ENCODE measurements around the gene ELF4.
A peak's percentile ranks its signal among the peaks of the same experiment; 100 is the strongest.

The ELF4 gene

DNA sequence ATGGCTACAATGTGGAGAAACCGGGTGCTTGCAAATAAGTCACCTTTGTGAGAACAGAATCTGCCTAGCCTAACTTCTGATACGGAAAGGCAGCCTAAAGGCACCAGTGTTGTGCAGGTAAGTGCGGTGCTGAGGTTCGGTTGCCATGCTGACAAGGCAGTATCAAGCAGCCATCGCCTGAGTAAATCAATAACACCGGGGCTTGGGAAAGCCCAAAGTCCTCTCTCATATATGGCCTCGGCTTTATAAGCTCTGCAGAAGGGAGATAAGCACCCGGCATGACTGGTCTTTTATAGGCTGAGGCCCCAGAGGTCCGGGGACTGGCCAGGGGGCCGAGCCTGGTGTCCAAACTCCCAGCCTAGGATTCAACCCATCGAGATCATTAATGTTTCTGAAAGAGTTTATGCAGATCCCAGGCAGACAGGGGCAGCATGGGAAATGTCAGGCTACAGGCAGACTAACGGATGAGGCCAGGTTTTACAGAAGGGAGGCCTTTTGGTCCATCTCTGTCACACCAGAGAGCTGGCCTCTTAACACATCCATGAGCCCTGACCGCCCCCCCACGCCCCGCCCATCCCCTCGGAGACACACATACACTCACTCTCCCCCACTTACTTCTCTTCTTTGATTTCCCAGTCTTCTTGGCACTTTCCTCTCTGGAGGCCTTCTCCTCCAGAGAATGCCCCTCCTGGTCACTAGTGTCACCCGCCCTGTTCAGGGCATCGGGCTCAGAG, 38.5 kb downstream of the ELF4 start:
- H3K4me1 ChIP-seq (ENCODE audit: insufficient read depth, poor library complexity, severe bottlenecking) = no peaks in the 10 kb centered on the region
- H3K9me3 ChIP-seq (ENCODE audit: severe bottlenecking) = no peaks in the 10 kb centered on the region

DNA sequence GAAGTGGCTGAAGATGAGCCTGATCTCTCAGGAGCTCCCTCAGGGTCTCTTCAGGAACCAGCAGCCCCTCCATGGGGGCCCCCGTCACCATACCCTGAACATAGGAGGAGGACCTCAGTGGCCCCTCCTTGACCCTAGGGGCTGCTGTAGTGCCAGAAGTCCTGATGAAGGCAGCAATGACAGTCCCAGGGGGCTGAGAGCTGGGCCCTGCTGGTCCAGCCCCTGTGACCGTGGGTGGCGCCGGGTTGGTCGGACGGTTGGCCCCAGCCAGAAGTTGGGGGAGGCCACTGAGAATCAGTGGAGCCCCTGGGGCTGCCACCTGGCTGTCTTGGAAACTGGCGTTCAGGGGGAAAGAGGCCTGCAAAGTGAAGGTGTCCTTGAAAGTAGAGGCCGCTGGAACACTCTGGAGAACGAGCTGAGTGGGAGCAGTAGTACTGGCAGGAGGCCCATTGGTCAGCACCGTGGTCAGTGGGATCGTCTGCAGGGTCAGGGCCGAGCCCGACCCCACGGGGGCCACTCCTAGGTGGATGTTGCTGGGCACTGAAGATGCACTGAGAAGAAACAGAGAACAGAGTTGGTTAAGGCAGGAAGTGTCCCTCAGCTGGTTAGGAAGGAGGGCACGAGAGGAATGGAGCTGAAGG, 43.2 kb downstream of the ELF4 start:
- ATAC-seq (ENCODE audit: low read depth) = no peak
- Histone ChIP-seq H3K9me3 (ENCODE audit: severe bottlenecking) (no peaks in the 10 kb centered on the region), H3K4me3 (ENCODE audit: severe bottlenecking) (no peak overlapping the region), H3K36me3 (ENCODE audit: low read depth) (peaks cover 7% of the 10 kb centered on the region; the same call in 1 of the 2 replicates), H3K4me1 (ENCODE audit: insufficient read depth, poor library complexity, severe bottlenecking) (no peaks in the 10 kb centered on the region), H3K27ac (ENCODE audit: poor library complexity, severe bottlenecking) (no peak overlapping the region), H3K27me3 (ENCODE audit: insufficient read depth, poor library complexity, severe bottlenecking) (no peaks in the 10 kb centered on the region)
- TF ChIP-seq, protein P1, sequence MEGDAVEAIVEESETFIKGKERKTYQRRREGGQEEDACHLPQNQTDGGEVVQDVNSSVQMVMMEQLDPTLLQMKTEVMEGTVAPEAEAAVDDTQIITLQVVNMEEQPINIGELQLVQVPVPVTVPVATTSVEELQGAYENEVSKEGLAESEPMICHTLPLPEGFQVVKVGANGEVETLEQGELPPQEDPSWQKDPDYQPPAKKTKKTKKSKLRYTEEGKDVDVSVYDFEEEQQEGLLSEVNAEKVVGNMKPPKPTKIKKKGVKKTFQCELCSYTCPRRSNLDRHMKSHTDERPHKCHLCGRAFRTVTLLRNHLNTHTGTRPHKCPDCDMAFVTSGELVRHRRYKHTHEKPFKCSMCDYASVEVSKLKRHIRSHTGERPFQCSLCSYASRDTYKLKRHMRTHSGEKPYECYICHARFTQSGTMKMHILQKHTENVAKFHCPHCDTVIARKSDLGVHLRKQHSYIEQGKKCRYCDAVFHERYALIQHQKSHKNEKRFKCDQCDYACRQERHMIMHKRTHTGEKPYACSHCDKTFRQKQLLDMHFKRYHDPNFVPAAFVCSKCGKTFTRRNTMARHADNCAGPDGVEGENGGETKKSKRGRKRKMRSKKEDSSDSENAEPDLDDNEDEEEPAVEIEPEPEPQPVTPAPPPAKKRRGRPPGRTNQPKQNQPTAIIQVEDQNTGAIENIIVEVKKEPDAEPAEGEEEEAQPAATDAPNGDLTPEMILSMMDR (IDR thresholded peaks at IDR 0.05; ENCODE audit: poor library complexity, severe bottlenecking) = no peak
- no peak for DNase-seq (ENCODE audit: low spot score)

More for the DNA sequence above, 38.5 kb downstream of the ELF4 start:
- Histone ChIP-seq H3K27me3 (ENCODE audit: insufficient read depth, poor library complexity, severe bottlenecking) (no peaks in the 10 kb centered on the region), H3K27ac (ENCODE audit: poor library complexity, severe bottlenecking) (no peak overlapping the region), H3K4me3 (ENCODE audit: severe bottlenecking) (no peak overlapping the region), H3K36me3 (ENCODE audit: low read depth) (peaks cover 7% of the 10 kb centered on the region)
- no peak for ATAC-seq (ENCODE audit: low read depth)
- TF ChIP-seq, protein P1 (IDR thresholded peaks at IDR 0.05; ENCODE audit: poor library complexity, severe bottlenecking) = no peak
- no peak for DNase-seq (ENCODE audit: low spot score)

DNA sequence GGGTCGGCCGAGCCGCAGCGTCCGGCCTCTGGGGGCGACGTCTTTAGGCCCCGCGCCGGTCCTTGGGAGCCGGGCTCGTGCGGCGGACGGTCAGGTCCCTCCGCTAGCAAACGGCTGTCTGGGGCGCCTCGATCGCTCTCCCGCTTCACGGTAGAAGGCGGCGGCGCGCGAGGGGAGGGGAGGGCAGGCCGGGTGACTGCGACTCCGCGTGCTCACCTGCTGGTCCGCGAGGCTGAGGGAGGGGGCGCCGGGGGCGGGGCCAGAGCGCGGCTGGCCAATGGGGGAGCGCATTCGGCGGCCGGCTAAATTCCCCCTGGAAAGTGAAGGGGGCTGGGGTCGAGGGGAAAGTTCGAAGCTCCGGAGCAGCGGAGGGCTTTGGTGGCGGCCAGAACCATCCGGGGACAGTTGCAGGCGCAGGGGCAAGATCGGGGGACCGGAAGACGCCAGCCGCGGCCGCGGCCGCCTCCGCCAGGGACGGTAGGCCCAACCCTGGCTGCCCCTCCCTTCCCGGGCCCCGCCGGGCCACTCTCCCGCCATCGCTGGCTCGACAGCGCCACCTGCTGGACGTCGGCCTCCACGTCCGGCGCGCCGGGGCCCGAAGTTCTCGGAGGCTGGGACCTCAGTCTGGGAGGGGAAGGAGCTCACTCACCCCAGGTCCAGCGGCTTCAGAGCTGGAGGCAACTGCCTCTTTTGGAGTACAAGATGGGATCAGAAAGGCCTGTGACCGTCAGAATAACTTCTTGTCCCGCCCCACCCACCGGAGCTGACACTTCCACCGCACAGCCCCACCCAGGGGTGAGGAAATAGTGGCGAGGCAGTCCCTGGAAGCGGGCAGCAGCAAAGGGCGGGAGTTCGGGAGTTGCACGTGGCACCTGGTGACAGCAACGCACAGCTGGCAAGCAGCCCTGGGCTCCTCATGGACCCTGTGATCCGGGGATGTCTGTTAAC, 49.9 kb downstream of the ELF4 start:
- no peak for DNase-seq (ENCODE audit: low spot score)
- peak overlapping the region; percentile 56 for H3K4me3 ChIP-seq (ENCODE audit: severe bottlenecking)
- H3K4me1 ChIP-seq (ENCODE audit: insufficient read depth, poor library complexity, severe bottlenecking) = no peaks in the 10 kb centered on the region
- H3K27ac ChIP-seq (ENCODE audit: poor library complexity, severe bottlenecking) = no peak overlapping the region
- H3K27me3 ChIP-seq (ENCODE audit: insufficient read depth, poor library complexity, severe bottlenecking) = no peaks in the 10 kb centered on the region
- TF ChIP-seq, protein P1 (IDR thresholded peaks at IDR 0.05; ENCODE audit: poor library complexity, severe bottlenecking) = peak; percentile 82
- no peaks in the 10 kb centered on the region for H3K36me3 ChIP-seq (ENCODE audit: low read depth)
- no peaks in the 10 kb centered on the region for H3K9me3 ChIP-seq (ENCODE audit: severe bottlenecking)
- peak; percentile 85 for ATAC-seq (ENCODE audit: low read depth)

DNA sequence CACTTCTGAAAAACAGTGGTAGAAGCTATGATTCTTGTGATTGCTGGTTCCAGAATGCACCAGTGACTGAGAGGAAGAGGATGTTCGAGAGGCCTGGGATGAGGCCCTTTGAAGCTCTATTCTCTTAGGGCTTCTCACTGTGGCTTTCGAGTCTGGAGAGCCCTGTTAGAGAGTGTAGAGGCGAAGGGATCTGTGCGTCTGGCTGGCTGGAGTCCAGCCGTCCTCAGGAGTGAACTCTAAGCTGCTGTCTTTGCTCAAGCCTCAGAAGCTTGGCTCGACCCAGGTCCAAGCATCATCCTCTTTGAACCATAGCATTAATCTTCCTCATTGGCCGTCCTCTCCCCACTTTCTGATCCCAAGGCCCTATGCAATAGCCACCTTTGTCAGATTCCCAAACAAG, 51.6 kb downstream of the ELF4 start:
- Histone ChIP-seq H3K27ac (ENCODE audit: poor library complexity, severe bottlenecking) (no peak overlapping the region), H3K4me1 (ENCODE audit: insufficient read depth, poor library complexity, severe bottlenecking) (no peaks in the 10 kb centered on the region), H3K4me3 (ENCODE audit: severe bottlenecking) (no peak overlapping the region), H3K9me3 (ENCODE audit: severe bottlenecking) (no peaks in the 10 kb centered on the region), H3K27me3 (ENCODE audit: insufficient read depth, poor library complexity, severe bottlenecking) (no peaks in the 10 kb centered on the region), H3K36me3 (ENCODE audit: low read depth) (no peaks in the 10 kb centered on the region)
- no peak for ATAC-seq (ENCODE audit: low read depth)
- TF ChIP-seq, protein P1 (IDR thresholded peaks at IDR 0.05; ENCODE audit: poor library complexity, severe bottlenecking) = no peak
- no peak for DNase-seq (ENCODE audit: low spot score)

All from RWPE2 (cell line).